Calu3 (cell line): Measurements from ENCODE around the gene ZNF343. TPM values are rescaled to one million over a fixed set of nuclear protein-coding genes. Genes with fewer than 3 reads are reported as not detected.

Experiments used
- BruUV-seq: library from RNA; stranded (reverse); fragments of 400-500 nt; replicated peaks from 2 replicates; lab custom pipeline; 2021; lab: Mats Ljungman, UMichigan
- CTCF ChIA-PET: fragments of 300-600 bp; sonication (Branson Sonifier 250); formaldehyde crosslinking; loops from one replicate; lab custom pipeline; 2022; ENCODE audit warnings: antibody characterized with exemption; lab: Charles Lee
- DNase-seq: peaks from one replicate; pipeline ENCODE4 v3.0.0; 2022
- H3K27ac Mint-ChIP-seq: one replicate; pipeline ENCODE4 v1.8.0; 2022; ENCODE audit warnings: mixed read lengths; ENCODE audit not compliant: unreplicated experiment
- H3K27me3 Mint-ChIP-seq: one replicate; pipeline ENCODE4 v1.8.0; 2022; ENCODE audit warnings: mixed read lengths; ENCODE audit not compliant: unreplicated experiment
- H3K36me3 Mint-ChIP-seq: one replicate; pipeline ENCODE4 v1.8.0; 2022; ENCODE audit warnings: mild to moderate bottlenecking, moderate library complexity, mixed read lengths; ENCODE audit not compliant: insufficient read depth, unreplicated experiment
- H3K4me1 Mint-ChIP-seq: one replicate; pipeline ENCODE4 v1.8.0; 2022; ENCODE audit warnings: mild to moderate bottlenecking, low read depth, mixed read lengths; ENCODE audit not compliant: unreplicated experiment
- H3K4me3 Mint-ChIP-seq: one replicate; pipeline ENCODE4 v1.8.0; 2022; ENCODE audit warnings: mild to moderate bottlenecking, low read depth, moderate library complexity, mixed read lengths; ENCODE audit not compliant: unreplicated experiment
- H3K9me3 Mint-ChIP-seq: one replicate; pipeline ENCODE4 v1.8.0; 2022; ENCODE audit warnings: low read depth, mixed read lengths; ENCODE audit not compliant: unreplicated experiment
- intact Hi-C: fragments of 100-400 bp; cut with micrococcal nuclease; formaldehyde crosslinking; loops from one replicate; pipeline ENCODE4 v1.10.0; 2022; ENCODE audit not compliant: unreplicated experiment
- total RNA-seq: library from RNA; stranded (reverse); gene quantifications from 2 replicates; pipeline ENCODE4 v1.2.3, GENCODE V29; 2022
- TF ChIP-seq, protein P1 (sequence below): fragments of 200-600 bp; IDR thresholded peaks from one replicate; pipeline ENCODE4 v1.8.0; 2022; ENCODE audit warnings: antibody characterized with exemption; ENCODE audit not compliant: unreplicated experiment

Gene ZNF343
- total RNA-seq, 1 experiment from 2014 or later: 6.5 TPM

DNA sequence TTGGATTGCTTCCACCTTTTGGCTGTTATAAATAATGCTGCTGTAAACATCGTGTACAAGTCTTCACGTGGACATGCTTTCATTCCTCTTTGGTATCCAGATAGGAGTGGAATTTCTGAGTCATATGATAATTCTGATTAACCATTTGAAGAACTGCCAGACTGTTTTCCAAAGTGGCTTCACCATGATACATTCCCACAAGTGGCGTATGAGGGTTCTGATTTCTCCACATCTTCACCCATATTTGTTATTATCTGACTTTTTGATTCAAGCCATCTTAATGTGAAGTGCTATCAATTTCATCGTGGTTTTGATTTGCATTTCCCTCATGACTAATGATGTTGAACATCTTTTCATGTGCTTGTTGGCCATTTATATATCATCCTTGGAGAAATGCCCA, 35.2 kb downstream of the ZNF343 start:
- no peaks in the 10 kb centered on the region for H3K9me3 Mint-ChIP-seq
- peaks cover 35% of the 10 kb centered on the region for H3K36me3 Mint-ChIP-seq
- DNase-seq: no peak
- no peaks in the 10 kb centered on the region for H3K27me3 Mint-ChIP-seq
- H3K27ac Mint-ChIP-seq: no peak overlapping the region
- intact Hi-C loops: no loop called here
- peaks cover 17% of the 10 kb centered on the region for H3K4me1 Mint-ChIP-seq
- H3K4me3 Mint-ChIP-seq: no peak overlapping the region
- CTCF ChIA-PET: no interaction called here
- no TSS peak for BruUV-seq
- TF ChIP-seq, protein P1, sequence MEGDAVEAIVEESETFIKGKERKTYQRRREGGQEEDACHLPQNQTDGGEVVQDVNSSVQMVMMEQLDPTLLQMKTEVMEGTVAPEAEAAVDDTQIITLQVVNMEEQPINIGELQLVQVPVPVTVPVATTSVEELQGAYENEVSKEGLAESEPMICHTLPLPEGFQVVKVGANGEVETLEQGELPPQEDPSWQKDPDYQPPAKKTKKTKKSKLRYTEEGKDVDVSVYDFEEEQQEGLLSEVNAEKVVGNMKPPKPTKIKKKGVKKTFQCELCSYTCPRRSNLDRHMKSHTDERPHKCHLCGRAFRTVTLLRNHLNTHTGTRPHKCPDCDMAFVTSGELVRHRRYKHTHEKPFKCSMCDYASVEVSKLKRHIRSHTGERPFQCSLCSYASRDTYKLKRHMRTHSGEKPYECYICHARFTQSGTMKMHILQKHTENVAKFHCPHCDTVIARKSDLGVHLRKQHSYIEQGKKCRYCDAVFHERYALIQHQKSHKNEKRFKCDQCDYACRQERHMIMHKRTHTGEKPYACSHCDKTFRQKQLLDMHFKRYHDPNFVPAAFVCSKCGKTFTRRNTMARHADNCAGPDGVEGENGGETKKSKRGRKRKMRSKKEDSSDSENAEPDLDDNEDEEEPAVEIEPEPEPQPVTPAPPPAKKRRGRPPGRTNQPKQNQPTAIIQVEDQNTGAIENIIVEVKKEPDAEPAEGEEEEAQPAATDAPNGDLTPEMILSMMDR: no peak

DNA sequence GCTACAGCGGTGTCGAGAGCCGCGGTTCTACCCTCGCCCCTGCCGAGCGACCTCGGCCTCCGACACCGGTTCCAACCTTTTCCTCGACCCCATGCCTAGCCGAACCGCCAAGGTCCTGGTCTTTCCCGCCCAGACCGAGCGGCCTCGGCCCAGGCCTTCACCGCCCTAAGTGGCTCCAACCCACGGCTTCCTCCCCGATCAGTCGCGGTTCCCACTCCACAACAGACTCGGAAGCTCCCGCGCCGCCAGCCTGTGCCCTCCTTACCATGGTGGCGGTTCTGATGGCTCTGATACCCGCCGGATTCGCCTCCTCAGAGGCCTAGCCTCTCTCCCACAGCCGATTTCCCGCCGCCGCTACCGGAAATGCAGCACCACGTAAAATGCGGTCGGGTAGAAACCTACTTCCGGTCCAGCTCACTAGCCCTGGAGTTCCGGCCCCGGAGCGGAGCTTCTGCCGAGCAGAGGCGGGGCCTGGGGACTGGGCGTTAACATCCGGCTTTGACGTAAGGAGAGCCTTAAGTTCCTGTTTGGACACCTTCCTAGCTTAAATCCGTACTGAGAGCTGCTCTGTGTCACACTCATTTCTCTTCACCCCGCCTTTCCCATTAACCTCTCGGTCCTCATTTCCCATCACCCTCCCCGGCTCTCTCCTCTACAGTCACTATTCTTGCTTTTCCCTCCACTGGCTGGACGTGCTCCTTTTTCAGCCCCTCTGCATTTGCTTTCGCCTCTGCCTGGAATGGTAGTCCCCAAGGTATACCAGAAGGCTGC, 38.1 kb downstream of the ZNF343 start, which contains the start of gene SNRPB:
SNRPB (minus strand) TSS at position 367 of the 771 bp plus-strand sequence; CDS start at position 268, 99 bp downstream.
- TF ChIP-seq, protein P1: no peak
- intact Hi-C loops: no loop called here
- DNase-seq: peak; percentile 91
- H3K9me3 Mint-ChIP-seq: no peaks in the 10 kb centered on the region
- peaks cover 50% of the 10 kb centered on the region for H3K36me3 Mint-ChIP-seq
- H3K27ac Mint-ChIP-seq: peak within 1 kb of the TSS; percentile 99
- no TSS peak for BruUV-seq
- no peaks in the 10 kb centered on the region for H3K27me3 Mint-ChIP-seq
- H3K4me3 Mint-ChIP-seq: peak within 1 kb of the TSS; percentile 95
- H3K4me1 Mint-ChIP-seq: peaks cover 28% of the 10 kb centered on the region
- CTCF ChIA-PET: interaction anchor here (1.0 to 1.2 kb wide), 2 partner anchors 178 to 182 kb away, joined by 3 to 4 read pairs; no protein-coding TSS in a partner anchor

DNA sequence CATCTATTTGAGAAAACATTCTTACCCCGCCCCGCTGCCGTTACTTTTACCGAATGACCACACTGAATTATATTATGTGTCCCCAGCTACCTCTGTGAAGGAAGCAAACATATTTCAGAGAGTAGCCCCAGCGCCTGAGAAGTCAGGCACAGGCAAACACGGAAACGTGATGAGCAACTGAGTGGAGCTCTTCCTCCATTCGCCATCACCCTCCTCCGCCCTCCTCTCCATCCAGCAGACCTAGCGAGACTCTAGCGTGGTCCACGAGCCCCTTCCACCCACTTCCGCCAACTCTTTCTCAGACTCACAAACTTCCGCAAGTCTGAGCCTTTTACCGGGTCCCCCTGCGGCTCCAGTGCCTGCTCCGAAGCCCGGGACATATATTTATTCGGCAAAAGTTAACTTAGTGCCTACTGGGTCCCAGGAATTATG, 38.7 kb downstream of the ZNF343 start:
- H3K9me3 Mint-ChIP-seq: no peaks in the 10 kb centered on the region
- no TSS peak for BruUV-seq
- peak overlapping the region; percentile 99 for H3K27ac Mint-ChIP-seq
- DNase-seq: peak; percentile 32
- TF ChIP-seq, protein P1: no peak
- CTCF ChIA-PET: interaction anchor here (0.5 to 1.2 kb wide), 3 partner anchors 43 to 181 kb away, joined by 3 to 4 read pairs (median 3); no protein-coding TSS in a partner anchor
- peak overlapping the region; percentile 95 for H3K4me3 Mint-ChIP-seq
- H3K36me3 Mint-ChIP-seq: peaks cover 56% of the 10 kb centered on the region
- no peaks in the 10 kb centered on the region for H3K27me3 Mint-ChIP-seq
- peaks cover 28% of the 10 kb centered on the region for H3K4me1 Mint-ChIP-seq
- intact Hi-C loops: no loop called here

DNA sequence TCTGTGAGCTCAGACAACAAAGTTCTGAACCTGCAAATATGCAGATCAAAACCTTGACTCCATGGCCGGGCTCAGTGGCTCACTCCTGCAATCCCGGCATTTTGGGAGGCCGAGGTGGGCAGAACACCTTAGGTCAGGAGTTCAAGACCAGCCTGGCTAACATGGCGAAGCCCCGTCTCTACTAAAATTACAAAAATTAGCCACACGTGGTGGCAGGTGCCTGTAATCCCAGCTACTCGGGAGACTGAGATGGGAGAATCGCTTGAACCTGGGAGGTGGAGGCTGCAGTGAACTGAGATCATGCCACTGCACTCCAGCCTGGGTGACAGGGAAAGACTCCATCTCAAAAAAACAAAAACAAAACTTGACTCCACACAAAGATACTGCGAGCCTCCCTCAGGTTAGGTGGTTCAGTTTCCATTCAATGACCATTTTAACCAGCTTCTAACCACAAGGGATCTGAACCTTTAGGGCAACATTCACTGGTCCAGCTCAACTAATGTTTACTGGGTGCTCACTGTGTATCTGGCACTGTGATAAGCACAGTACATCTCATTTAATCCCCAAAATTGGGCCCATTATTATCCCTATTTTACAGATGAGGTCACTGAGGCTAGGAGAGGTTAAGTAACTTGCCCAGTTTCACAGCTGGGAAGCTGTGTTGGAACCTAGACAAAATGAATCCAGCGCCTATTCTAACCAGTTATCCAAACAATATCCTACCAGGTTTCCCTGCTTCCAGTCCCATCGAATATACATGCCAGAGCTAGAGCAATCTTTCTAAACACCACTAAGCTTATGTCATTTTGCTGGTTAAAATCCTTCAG, 39.9 kb downstream of the ZNF343 start:
- no peak overlapping the region for H3K27ac Mint-ChIP-seq
- CTCF ChIA-PET: no interaction called here
- no peak for DNase-seq
- TF ChIP-seq, protein P1: no peak
- H3K9me3 Mint-ChIP-seq: no peaks in the 10 kb centered on the region
- no TSS peak for BruUV-seq
- H3K27me3 Mint-ChIP-seq: no peaks in the 10 kb centered on the region
- peaks cover 66% of the 10 kb centered on the region for H3K36me3 Mint-ChIP-seq
- H3K4me3 Mint-ChIP-seq: peak overlapping the region; percentile 95
- intact Hi-C loops: no loop called here
- H3K4me1 Mint-ChIP-seq: peaks cover 28% of the 10 kb centered on the region
